AG04450 (cell line): ENCODE results near the gene SLIT3. TPM values are rescaled to one million over a fixed set of nuclear protein-coding genes. Genes with fewer than 3 reads are reported as not detected.

Experiments
- CTCF ChIA-PET: fragments of 300-600, 350-600 bp; formaldehyde crosslinking; extraction: SDS; loops from one replicate; lab custom pipeline; 2022; ENCODE audit warnings: antibody characterized with exemption, inconsistent platforms; lab: Charles Lee
- POLR2A ChIA-PET: fragments of 350-600 bp; formaldehyde crosslinking; extraction: SDS; loops from one replicate; lab custom pipeline; 2021; ENCODE audit warnings: antibody characterized with exemption, inconsistent platforms; lab: Yijun Ruan, JAX
- DNase-seq: peaks from one replicate; pipeline ENCODE4 v3.0.0-alpha.2; 2011; ENCODE audit warnings: low read depth, low spot score
- H3K27ac ChIP-seq: one replicate; pipeline ENCODE4 v1.5.1; 2012; ENCODE audit warnings: low read depth, low read length, control low read depth
- H3K27me3 ChIP-seq: one replicate; pipeline ENCODE4 v1.6.0; 2012; ENCODE audit warnings: low read length; ENCODE audit not compliant: control insufficient read depth, insufficient read depth
- H3K4me3 ChIP-seq: 2 replicates; pipeline ENCODE4 v1.5.1; 2011; ENCODE audit warnings: mild to moderate bottlenecking, low read depth, low read length, control low read depth
- H3K9me3 ChIP-seq: 2 replicates; pipeline ENCODE4 v1.5.1; 2012; ENCODE audit warnings: low read length; ENCODE audit not compliant: control insufficient read depth, insufficient read depth
- polyA plus RNA-seq: library from polyadenylated mRNA; depleted of rRNA; stranded (reverse); fragments of >200 nt; gene quantifications from 2 replicates; pipeline ENCODE4 v1.2.3, GENCODE V29; 2011
- TF ChIP-seq, protein P1 (sequence below): IDR thresholded peaks from 2 replicates; pipeline ENCODE4 v1.5.1; 2011; ENCODE audit warnings: low read depth, low read length, control low read depth, inconsistent platforms

SLIT3 gene
- polyA plus RNA-seq, 1 experiment = 0.26 TPM

DNA sequence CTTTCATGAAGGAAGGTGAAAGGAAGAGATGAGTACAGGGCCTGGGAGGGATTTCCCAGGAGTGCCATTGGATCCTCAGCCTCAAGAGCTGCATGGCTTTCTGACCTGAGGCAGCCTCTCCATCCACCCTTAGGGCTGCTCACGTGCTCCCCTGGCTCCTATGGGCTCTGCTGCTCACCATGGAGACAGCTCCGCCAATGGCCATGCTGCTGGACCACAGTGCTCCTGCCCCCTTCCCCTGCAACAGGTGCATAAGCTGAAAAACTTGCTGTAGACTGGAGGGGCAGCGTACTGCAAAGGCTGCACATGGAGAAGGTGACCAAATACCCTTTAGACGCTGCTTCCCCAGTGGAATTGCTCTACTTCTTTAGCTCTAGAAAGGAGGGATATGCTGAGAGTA, 609.0 kb downstream of the SLIT3 start:
- Histone ChIP-seq H3K4me3 (no peak overlapping the region), H3K27me3 (peaks cover 9% of the 10 kb centered on the region), H3K27ac (no peak overlapping the region), H3K9me3 (no peaks in the 10 kb centered on the region)
- TF ChIP-seq, protein P1, sequence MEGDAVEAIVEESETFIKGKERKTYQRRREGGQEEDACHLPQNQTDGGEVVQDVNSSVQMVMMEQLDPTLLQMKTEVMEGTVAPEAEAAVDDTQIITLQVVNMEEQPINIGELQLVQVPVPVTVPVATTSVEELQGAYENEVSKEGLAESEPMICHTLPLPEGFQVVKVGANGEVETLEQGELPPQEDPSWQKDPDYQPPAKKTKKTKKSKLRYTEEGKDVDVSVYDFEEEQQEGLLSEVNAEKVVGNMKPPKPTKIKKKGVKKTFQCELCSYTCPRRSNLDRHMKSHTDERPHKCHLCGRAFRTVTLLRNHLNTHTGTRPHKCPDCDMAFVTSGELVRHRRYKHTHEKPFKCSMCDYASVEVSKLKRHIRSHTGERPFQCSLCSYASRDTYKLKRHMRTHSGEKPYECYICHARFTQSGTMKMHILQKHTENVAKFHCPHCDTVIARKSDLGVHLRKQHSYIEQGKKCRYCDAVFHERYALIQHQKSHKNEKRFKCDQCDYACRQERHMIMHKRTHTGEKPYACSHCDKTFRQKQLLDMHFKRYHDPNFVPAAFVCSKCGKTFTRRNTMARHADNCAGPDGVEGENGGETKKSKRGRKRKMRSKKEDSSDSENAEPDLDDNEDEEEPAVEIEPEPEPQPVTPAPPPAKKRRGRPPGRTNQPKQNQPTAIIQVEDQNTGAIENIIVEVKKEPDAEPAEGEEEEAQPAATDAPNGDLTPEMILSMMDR = no peak
- no peak for DNase-seq
- ChIA-PET POLR2A (interaction anchor here (0.6 kb wide), 1 partner anchor 892 kb away, joined by 5 read pairs; the partner anchor contains the start of gene SPDL1), CTCF (interaction anchor here (1.5 kb wide), 1 partner anchor 12 kb away, joined by 3 read pairs; no protein-coding TSS in a partner anchor)

DNA sequence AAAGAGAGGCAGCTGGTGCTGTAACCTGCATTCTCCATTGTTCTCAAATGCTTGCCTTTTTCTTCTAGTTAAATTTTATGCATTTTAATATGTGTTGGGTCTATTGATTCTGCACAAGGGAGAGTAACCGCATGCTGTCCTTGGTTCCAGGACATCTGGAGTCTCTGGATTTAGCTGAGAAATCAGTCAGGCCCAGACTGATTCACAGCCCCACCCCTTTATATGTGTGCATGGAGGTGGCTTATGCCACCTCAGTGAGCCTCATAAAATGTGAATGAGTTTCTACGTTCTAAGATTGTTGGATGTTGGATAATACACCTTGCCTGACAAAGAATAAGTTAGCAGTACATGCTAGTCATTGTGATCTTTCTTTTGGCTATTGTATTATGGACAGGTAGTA, 611.7 kb downstream of the SLIT3 start:
- Histone ChIP-seq H3K4me3 (no peak overlapping the region), H3K27me3 (peaks cover 7% of the 10 kb centered on the region), H3K27ac (no peak overlapping the region), H3K9me3 (no peaks in the 10 kb centered on the region; the same call in 1 of the 2 replicates)
- DNase-seq = no peak
- ChIA-PET CTCF (interaction anchor here (1.5 kb wide), 1 partner anchor 10 kb away, joined by 7 read pairs; no protein-coding TSS in a partner anchor), POLR2A (no interaction called here)
- TF ChIP-seq, protein P1 = no peak

DNA sequence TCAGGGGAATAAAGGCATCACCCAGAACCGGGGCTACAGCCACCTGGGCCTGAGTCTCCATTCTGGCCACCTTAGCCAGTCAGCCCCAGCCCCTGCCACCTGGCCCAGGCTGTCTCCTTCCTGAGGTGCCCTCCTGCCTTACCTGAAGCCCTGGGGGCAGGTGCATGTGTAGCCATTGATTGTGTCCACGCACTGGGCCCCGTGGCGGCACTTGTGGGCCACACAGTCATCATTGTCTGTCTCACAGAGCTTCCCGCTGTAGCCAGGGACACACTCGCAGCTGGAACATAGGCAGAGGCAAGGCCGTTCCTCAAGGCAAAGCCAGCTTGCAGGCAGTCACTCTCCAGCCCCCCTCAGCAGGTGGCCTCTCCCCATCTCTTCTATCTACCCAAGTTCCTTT, 614.1 kb downstream of the SLIT3 start:
- TF ChIP-seq, protein P1 = no peak
- peaks cover 7% of the 10 kb centered on the region for H3K27me3 ChIP-seq
- no peak overlapping the region for H3K27ac ChIP-seq
- H3K9me3 ChIP-seq = no peaks in the 10 kb centered on the region; the same call in 1 of the 2 replicates
- DNase-seq = no peak
- ChIA-PET POLR2A (no interaction called here), CTCF (no interaction called here)
- H3K4me3 ChIP-seq = no peak overlapping the region

DNA sequence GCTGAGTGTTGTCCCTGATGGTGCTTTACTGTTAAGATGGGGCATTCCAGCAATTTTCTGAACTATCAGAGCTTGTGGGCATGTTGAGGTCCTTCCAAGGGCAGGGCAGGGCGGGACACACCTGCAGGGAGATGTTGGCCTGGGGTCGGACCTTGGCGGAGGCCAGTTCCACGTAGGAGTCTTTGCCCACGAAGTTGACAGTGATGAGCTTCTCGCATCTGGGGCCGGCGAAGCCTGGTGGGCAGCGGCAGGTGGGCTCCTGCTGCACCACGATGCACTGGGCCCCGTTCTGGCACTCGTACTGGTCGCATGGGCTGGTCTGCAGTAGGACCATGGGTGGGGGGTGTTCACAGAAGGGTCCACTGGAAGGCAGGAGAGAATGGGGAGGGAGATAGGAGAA, 615.4 kb downstream of the SLIT3 start:
- Histone ChIP-seq H3K27me3 (no peaks in the 10 kb centered on the region), H3K4me3 (no peak overlapping the region), H3K9me3 (no peaks in the 10 kb centered on the region; the same call in 1 of the 2 replicates), H3K27ac (no peak overlapping the region)
- no peak for DNase-seq
- TF ChIP-seq, protein P1 = no peak
- POLR2A ChIA-PET = no interaction called here
- CTCF ChIA-PET = no interaction called here

DNA sequence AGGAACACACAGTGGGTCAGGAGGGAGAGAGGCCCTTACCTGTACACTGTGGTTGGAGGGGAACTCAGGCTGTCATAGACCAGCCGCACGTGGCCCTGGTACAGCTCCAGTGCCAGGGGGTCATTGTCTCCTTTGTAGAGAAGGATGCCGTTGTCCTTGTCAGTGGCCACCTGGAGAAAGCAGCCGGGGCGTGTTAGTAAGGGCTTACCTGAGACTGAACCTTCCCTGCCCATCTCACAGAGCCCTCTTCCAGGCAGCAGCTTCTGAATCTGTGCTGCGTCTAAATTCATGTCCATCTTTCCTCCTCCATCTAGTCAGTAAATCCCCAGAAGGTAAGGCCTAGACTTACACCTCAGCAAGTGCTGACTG, 617.0 kb downstream of the SLIT3 start:
- POLR2A ChIA-PET = no interaction called here
- no peak for DNase-seq
- Histone ChIP-seq H3K27me3 (no peaks in the 10 kb centered on the region), H3K9me3 (no peaks in the 10 kb centered on the region; the same call in 1 of the 2 replicates), H3K27ac (no peak overlapping the region), H3K4me3 (no peak overlapping the region)
- TF ChIP-seq, protein P1 = no peak
- CTCF ChIA-PET = no interaction called here
